Measurements from ENCODE around the gene TMEM164. TPM values are rescaled to one million over a fixed set of nuclear protein-coding genes. Genes with fewer than 3 reads are reported as not detected.

TMEM164 gene
- polyA plus RNA-seq, 2 donors, result 7.1 to 11.9 TPM

- Histone ChIP-seq H3K4me3 (ENCODE audit: low read depth in 1 of 2, low read length in 2 of 2) (no peak overlapping the region), H3K4me1 (ENCODE audit: control insufficient read depth in 2 of 2, insufficient read depth in 2 of 2, low read length in 1 of 2) (no peaks in the 10 kb centered on the region), H3K27ac (ENCODE audit: low read depth in 2 of 2, low read length in 1 of 2) (no peak overlapping the region), H3K27me3 (ENCODE audit: control insufficient read depth in 1 of 2, insufficient read depth in 2 of 2, low read length in 2 of 2) (peaks cover 0 to 3% of the 10 kb centered on the region in 2 donors), H3K9me3 (ENCODE audit: control insufficient read depth in 2 of 2, insufficient read depth in 1 of 2, low read depth in 1 of 2, low read length in 1 of 2) (no peaks in the 10 kb centered on the region), H3K36me3 (ENCODE audit: control insufficient read depth in 2 of 2, insufficient read depth in 2 of 2, low read length in 1 of 2) (no peaks in the 10 kb centered on the region)
- 90 to 94% methylated on average over 2 of the region's 2 CpGs for WGBS, 2 donors
Observed at GRCh38 chrX:110034036-110034435, 31.1 kb downstream of the TMEM164 start.

GRCh38 chrX:110036162-110037033 lies 33.5 kb downstream of the TMEM164 start:
- H3K27ac ChIP-seq (ENCODE audit: low read depth in 2 of 2, low read length in 1 of 2), result no peak overlapping the region

GRCh38 chrX:110037178-110037577 lies 34.3 kb downstream of the TMEM164 start:
- Histone ChIP-seq H3K9me3 (ENCODE audit: control insufficient read depth in 2 of 2, insufficient read depth in 1 of 2, low read depth in 1 of 2, low read length in 1 of 2) (no peaks in the 10 kb centered on the region), H3K27ac (ENCODE audit: low read depth in 2 of 2, low read length in 1 of 2) (no peak overlapping the region), H3K4me1 (ENCODE audit: control insufficient read depth in 2 of 2, insufficient read depth in 2 of 2, low read length in 1 of 2) (no peaks in the 10 kb centered on the region), H3K27me3 (ENCODE audit: control insufficient read depth in 1 of 2, insufficient read depth in 2 of 2, low read length in 2 of 2) (peaks cover 0 to 3% of the 10 kb centered on the region in 2 donors), H3K4me3 (ENCODE audit: low read depth in 1 of 2, low read length in 2 of 2) (no peak overlapping the region), H3K36me3 (ENCODE audit: control insufficient read depth in 2 of 2, insufficient read depth in 2 of 2, low read length in 1 of 2) (no peaks in the 10 kb centered on the region)
- WGBS, 2 donors, result 67 to 71% methylated on average over 2 of the region's 2 CpGs

More at GRCh38 chrX:110036162-110037033, 33.5 kb downstream of the TMEM164 start:
- 52 to 78% methylated on average over 3 of the region's 3 CpGs for WGBS, 2 donors
- H3K27me3 ChIP-seq (ENCODE audit: control insufficient read depth in 1 of 2, insufficient read depth in 2 of 2, low read length in 2 of 2), result peaks cover 0 to 3% of the 10 kb centered on the region in 2 donors
- no peak overlapping the region for H3K4me3 ChIP-seq (ENCODE audit: low read depth in 1 of 2, low read length in 2 of 2)
- no peaks in the 10 kb centered on the region for H3K36me3 ChIP-seq (ENCODE audit: control insufficient read depth in 2 of 2, insufficient read depth in 2 of 2, low read length in 1 of 2)
- no peaks in the 10 kb centered on the region for H3K9me3 ChIP-seq (ENCODE audit: control insufficient read depth in 2 of 2, insufficient read depth in 1 of 2, low read depth in 1 of 2, low read length in 1 of 2)
- no peaks in the 10 kb centered on the region for H3K4me1 ChIP-seq (ENCODE audit: control insufficient read depth in 2 of 2, insufficient read depth in 2 of 2, low read length in 1 of 2)

GRCh38 chrX:110038900-110039299 lies 36.0 kb downstream of the TMEM164 start:
- Histone ChIP-seq H3K4me1 (ENCODE audit: control insufficient read depth in 2 of 2, insufficient read depth in 2 of 2, low read length in 1 of 2) (no peaks in the 10 kb centered on the region), H3K27me3 (ENCODE audit: control insufficient read depth in 1 of 2, insufficient read depth in 2 of 2, low read length in 2 of 2) (no peaks in the 10 kb centered on the region), H3K36me3 (ENCODE audit: control insufficient read depth in 2 of 2, insufficient read depth in 2 of 2, low read length in 1 of 2) (no peaks in the 10 kb centered on the region), H3K9me3 (ENCODE audit: control insufficient read depth in 2 of 2, insufficient read depth in 1 of 2, low read depth in 1 of 2, low read length in 1 of 2) (no peaks in the 10 kb centered on the region), H3K27ac (ENCODE audit: low read depth in 2 of 2, low read length in 1 of 2) (no peak overlapping the region), H3K4me3 (ENCODE audit: low read depth in 1 of 2, low read length in 2 of 2) (no peak overlapping the region)

- H3K9me3 ChIP-seq (ENCODE audit: control insufficient read depth in 2 of 2, insufficient read depth in 1 of 2, low read depth in 1 of 2, low read length in 1 of 2), result no peaks in the 10 kb centered on the region
- no peaks in the 10 kb centered on the region for H3K27me3 ChIP-seq (ENCODE audit: control insufficient read depth in 1 of 2, insufficient read depth in 2 of 2, low read length in 2 of 2)
- WGBS, 2 donors, result 43 to 78% methylated on average over 2 of the region's 2 CpGs
- H3K4me1 ChIP-seq (ENCODE audit: control insufficient read depth in 2 of 2, insufficient read depth in 2 of 2, low read length in 1 of 2), result no peaks in the 10 kb centered on the region
- no peak overlapping the region for H3K27ac ChIP-seq (ENCODE audit: low read depth in 2 of 2, low read length in 1 of 2)
- no peak overlapping the region for H3K4me3 ChIP-seq (ENCODE audit: low read depth in 1 of 2, low read length in 2 of 2)
- no peaks in the 10 kb centered on the region for H3K36me3 ChIP-seq (ENCODE audit: control insufficient read depth in 2 of 2, insufficient read depth in 2 of 2, low read length in 1 of 2)
Observed at GRCh38 chrX:110041980-110042379, 39.1 kb downstream of the TMEM164 start.

- no peak overlapping the region for H3K4me3 ChIP-seq (ENCODE audit: low read depth in 1 of 2, low read length in 2 of 2)
- no peaks in the 10 kb centered on the region for H3K27me3 ChIP-seq (ENCODE audit: control insufficient read depth in 1 of 2, insufficient read depth in 2 of 2, low read length in 2 of 2)
- no peak overlapping the region for H3K27ac ChIP-seq (ENCODE audit: low read depth in 2 of 2, low read length in 1 of 2)
- no peaks in the 10 kb centered on the region for H3K36me3 ChIP-seq (ENCODE audit: control insufficient read depth in 2 of 2, insufficient read depth in 2 of 2, low read length in 1 of 2)
- H3K9me3 ChIP-seq (ENCODE audit: control insufficient read depth in 2 of 2, insufficient read depth in 1 of 2, low read depth in 1 of 2, low read length in 1 of 2), result no peaks in the 10 kb centered on the region
- no peaks in the 10 kb centered on the region for H3K4me1 ChIP-seq (ENCODE audit: control insufficient read depth in 2 of 2, insufficient read depth in 2 of 2, low read length in 1 of 2)
Observed at GRCh38 chrX:110042496-110042895, 39.6 kb downstream of the TMEM164 start.

GRCh38 chrX:110043506-110043905 lies 40.6 kb downstream of the TMEM164 start:
- 13 to 31% methylated on average over 2 of the region's 2 CpGs for WGBS, 2 donors
- Histone ChIP-seq H3K36me3 (ENCODE audit: control insufficient read depth in 2 of 2, insufficient read depth in 2 of 2, low read length in 1 of 2) (no peaks in the 10 kb centered on the region), H3K4me1 (ENCODE audit: control insufficient read depth in 2 of 2, insufficient read depth in 2 of 2, low read length in 1 of 2) (no peaks in the 10 kb centered on the region), H3K4me3 (ENCODE audit: low read depth in 1 of 2, low read length in 2 of 2) (no peak overlapping the region), H3K27me3 (ENCODE audit: control insufficient read depth in 1 of 2, insufficient read depth in 2 of 2, low read length in 2 of 2) (no peaks in the 10 kb centered on the region), H3K9me3 (ENCODE audit: control insufficient read depth in 2 of 2, insufficient read depth in 1 of 2, low read depth in 1 of 2, low read length in 1 of 2) (no peaks in the 10 kb centered on the region), H3K27ac (ENCODE audit: low read depth in 2 of 2, low read length in 1 of 2) (no peak overlapping the region)

GRCh38 chrX:110044346-110045249 lies 41.7 kb downstream of the TMEM164 start:
- 57 to 82% methylated on average over 4 of the region's 4 CpGs for WGBS, 2 donors
- Histone ChIP-seq H3K9me3 (ENCODE audit: control insufficient read depth in 2 of 2, insufficient read depth in 1 of 2, low read depth in 1 of 2, low read length in 1 of 2) (no peaks in the 10 kb centered on the region), H3K36me3 (ENCODE audit: control insufficient read depth in 2 of 2, insufficient read depth in 2 of 2, low read length in 1 of 2) (no peaks in the 10 kb centered on the region), H3K27ac (ENCODE audit: low read depth in 2 of 2, low read length in 1 of 2) (no peak overlapping the region), H3K4me1 (ENCODE audit: control insufficient read depth in 2 of 2, insufficient read depth in 2 of 2, low read length in 1 of 2) (no peaks in the 10 kb centered on the region), H3K27me3 (ENCODE audit: control insufficient read depth in 1 of 2, insufficient read depth in 2 of 2, low read length in 2 of 2) (no peaks in the 10 kb centered on the region), H3K4me3 (ENCODE audit: low read depth in 1 of 2, low read length in 2 of 2) (no peak overlapping the region)

- Histone ChIP-seq H3K27me3 (ENCODE audit: control insufficient read depth in 1 of 2, insufficient read depth in 2 of 2, low read length in 2 of 2) (no peaks in the 10 kb centered on the region), H3K9me3 (ENCODE audit: control insufficient read depth in 2 of 2, insufficient read depth in 1 of 2, low read depth in 1 of 2, low read length in 1 of 2) (no peaks in the 10 kb centered on the region), H3K4me1 (ENCODE audit: control insufficient read depth in 2 of 2, insufficient read depth in 2 of 2, low read length in 1 of 2) (no peaks in the 10 kb centered on the region), H3K36me3 (ENCODE audit: control insufficient read depth in 2 of 2, insufficient read depth in 2 of 2, low read length in 1 of 2) (no peaks in the 10 kb centered on the region), H3K4me3 (ENCODE audit: low read depth in 1 of 2, low read length in 2 of 2) (no peak overlapping the region), H3K27ac (ENCODE audit: low read depth in 2 of 2, low read length in 1 of 2) (no peak overlapping the region)
- WGBS, 2 donors, result 54 to 58% methylated on average over 3 of the region's 3 CpGs
Observed at GRCh38 chrX:110045421-110045820, 42.5 kb downstream of the TMEM164 start.

Data from esophagus (tissue), 2 donors.